ENCODE data around the gene POU2F1.

GRCh38 chr1:167373398-167373797 is 152.7 kb downstream of the POU2F1 start:
- TF ChIP-seq CTCF (conservative IDR thresholded peaks at IDR 0.05; ENCODE audit: low read depth, low read length) (no peak), EZH2 (IDR thresholded peaks at IDR 0.05; ENCODE audit: borderline replicate concordance, low read depth, low read length, poor library complexity, severe bottlenecking) (no peak)
